Mucosa of descending colon (tissue), 3 donors: ENCODE data around the gene SLC1A7. TPM values are rescaled to one million over a fixed set of nuclear protein-coding genes. Genes with fewer than 3 reads are reported as not detected.

Experiments used
- ATAC-seq: fragments of 200-7000 bp; cut with Tn5 transposase; one replicate; pipeline ENCODE4 v1.9.1; 2020; ENCODE audit warnings: mild to moderate bottlenecking, moderate library complexity
- DNase-seq, 3 donors: peaks; one replicate each; pipeline ENCODE4 v3.0.0-alpha.2; 2020
- H3K36me3 ChIP-seq: fragments of 200-600 bp; one replicate; pipeline ENCODE4 v1.8.0; 2021; ENCODE audit warnings: low read depth, mild to moderate bottlenecking
- H3K4me1 ChIP-seq: fragments of 200-600 bp; one replicate; pipeline ENCODE4 v1.8.0; 2021; ENCODE audit warnings: low read depth, mild to moderate bottlenecking
- H3K4me3 ChIP-seq: fragments of 200-600 bp; one replicate; pipeline ENCODE4 v1.8.0; 2021; ENCODE audit warnings: mild to moderate bottlenecking
- H3K9me3 ChIP-seq: fragments of 200-600 bp; one replicate; pipeline ENCODE4 v1.8.0; 2021; ENCODE audit warnings: mild to moderate bottlenecking
- CTCF ChIP-seq: fragments of 200-600 bp; IDR thresholded peaks from one replicate; pipeline ENCODE4 v1.8.0; 2022; ENCODE audit warnings: antibody characterized with exemption, mild to moderate bottlenecking
- intact Hi-C, 2 donors: fragments of 100-400 bp; cut with DNase I in 1 of 2; cut with micrococcal nuclease in 1 of 2; formaldehyde crosslinking; loops; one replicate each; pipeline versions ENCODE4 v1.11.0 to v1.11.1; 2022; cut with DNase I, micrococcal nuclease
- total RNA-seq, 3 donors: library from RNA; stranded (reverse); fragmentation: NEBNext Ultra II Directional in 2 of 3; extraction: Animal tissue kit (Norgen Biotek cat#: 25700) in 2 of 3; gene quantifications; one replicate each; pipeline versions ENCODE4 v1.2.1 to v1.2.4, GENCODE V29; 2021 to 2023
- donor health status: DM: no; HTN: no; CAD: no; lungs with moderate emphysema.
- donor health status: DM: no; HTN: no; CAD: no.
- donor health status: DM: no; HTN: yes; CAD: no.

SLC1A7 gene
- total RNA-seq, 3 donors from 2014 or later, result 0.72 to 0.98 (median 0.93) TPM

GRCh38 chr1:53166366-53166765, 23.9 kb upstream of the SLC1A7 start:
- DNase-seq (no peak), ATAC-seq (no peak)
- Histone ChIP-seq H3K36me3 (no peaks in the 10 kb centered on the region), H3K9me3 (no peaks in the 10 kb centered on the region), H3K4me3 (no peak overlapping the region), H3K4me1 (no peaks in the 10 kb centered on the region)
- intact Hi-C loops, result no loop called here
- no peak for TF ChIP-seq CTCF

GRCh38 chr1:53165408-53165961, 23.0 kb upstream of the SLC1A7 start:
- intact Hi-C loops, result no loop called here
- Histone ChIP-seq H3K4me3 (no peak overlapping the region), H3K9me3 (no peaks in the 10 kb centered on the region), H3K4me1 (no peaks in the 10 kb centered on the region), H3K36me3 (no peaks in the 10 kb centered on the region)
- ATAC-seq (peak; percentile 13), DNase-seq (no peak)
- TF ChIP-seq CTCF, result no peak

GRCh38 chr1:53163291-53163768, 20.9 kb upstream of the SLC1A7 start:
- ATAC-seq, result no peak
- H3K4me3 ChIP-seq, result no peak overlapping the region
- intact Hi-C loops, result no loop called here
- no peaks in the 10 kb centered on the region for H3K9me3 ChIP-seq
- DNase-seq, result no peak
- no peaks in the 10 kb centered on the region for H3K4me1 ChIP-seq
- no peaks in the 10 kb centered on the region for H3K36me3 ChIP-seq
- TF ChIP-seq CTCF, result no peak

GRCh38 chr1:53162621-53163020, 20.2 kb upstream of the SLC1A7 start:
- DNase-seq, result no peak
- no peak for ATAC-seq
- Histone ChIP-seq H3K9me3 (no peaks in the 10 kb centered on the region), H3K4me3 (no peak overlapping the region), H3K4me1 (no peaks in the 10 kb centered on the region), H3K36me3 (no peaks in the 10 kb centered on the region)
- TF ChIP-seq CTCF, result no peak
- intact Hi-C loops, result no loop called here

- Histone ChIP-seq H3K9me3 (no peaks in the 10 kb centered on the region), H3K36me3 (no peaks in the 10 kb centered on the region), H3K4me3 (no peak overlapping the region), H3K4me1 (no peaks in the 10 kb centered on the region)
- TF ChIP-seq CTCF, result no peak
- DNase-seq, result no peak
- no peak for ATAC-seq
- intact Hi-C loops, result no loop called here
These were observed 18.5 kb upstream of the SLC1A7 start for GRCh38 chr1:53160924-53161378.

- ATAC-seq, result no peak
- DNase-seq, result no peak
- intact Hi-C loops, result no loop called here
- TF ChIP-seq CTCF, result no peak
- Histone ChIP-seq H3K4me3 (no peak overlapping the region), H3K9me3 (no peaks in the 10 kb centered on the region), H3K36me3 (no peaks in the 10 kb centered on the region), H3K4me1 (no peaks in the 10 kb centered on the region)
These were observed 16.5 kb upstream of the SLC1A7 start for GRCh38 chr1:53158900-53159299.
